GM12878 (cell line): ENCODE results near the gene CREBRF. TPM values are rescaled to one million over a fixed set of nuclear protein-coding genes. Genes with fewer than 3 reads are reported as not detected.

Experiments
- CUX1 ChIP-seq: IDR thresholded peaks from 2 replicates; pipeline ENCODE4 v1.6.1; 2012; ENCODE audit warnings: improper control_type of control experiment, low read depth, low read length; ENCODE audit not compliant: insufficient replicate concordance
- FOXK2 ChIP-seq: fragments of 450-650 bp; IDR thresholded peaks from 2 replicates; pipeline ENCODE4 v1.6.1; 2017; ENCODE audit warnings: mild to moderate bottlenecking, moderate library complexity
- MEF2A ChIP-seq: IDR thresholded peaks from 2 replicates; pipeline ENCODE4 v1.6.1; 2011; ENCODE audit warnings: low read depth, mild to moderate bottlenecking, low read length, moderate library complexity; ENCODE audit not compliant: insufficient read depth
- TCF7 ChIP-seq: IDR thresholded peaks from 2 replicates; pipeline ENCODE4 v1.6.1; 2014; ENCODE audit warnings: antibody characterized with exemption, borderline replicate concordance
- polyA plus RNA-seq, 11 experiments: library from polyadenylated mRNA; depleted of rRNA in 4 of 11; unstranded in 6 of 11; stranded (reverse) in 5 of 11; fragments of >200 nt; fragmentation: Nextera tagmentation in 4 of 11; fragmentation: Illumina TruSeq in 1 of 11; extraction: Ambion mirVana in 4 of 11; extraction: Trizol in 1 of 11; gene quantifications; 1 replicate in 1 of 11; 2 replicates in 10 of 11; pipeline versions ENCODE4 v1.2.1 to v1.2.3, GENCODE V29; 2011 to 2016; ENCODE audit warnings: inconsistent platforms in 2 of 11, missing spikeins in 2 of 11, low read depth in 1 of 11
- total RNA-seq, 4 experiments: library from RNA; depleted of rRNA in 3 of 4; stranded (reverse); fragments of >200 nt in 3 of 4; fragmentation: Illumina TruSeq in 1 of 4; extraction: Trizol in 1 of 4; gene quantifications; 2 replicates each; pipeline versions ENCODE4 v1.2.1 to v1.2.3, GENCODE V29; 2013 to 2021
- TF ChIP-seq, protein P1 (sequence below): fragments of 450-650 bp; IDR thresholded peaks from 2 replicates; pipeline ENCODE4 v1.6.1; 2016; ENCODE audit warnings: mild to moderate bottlenecking
- TF ChIP-seq, protein P2 (sequence below): fragments of 450-650 bp; IDR thresholded peaks from 2 replicates; pipeline ENCODE4 v1.6.1; 2017; ENCODE audit warnings: mild to moderate bottlenecking, moderate library complexity
- TF ChIP-seq, protein P3 (sequence below), 3 experiments: IDR thresholded peaks in 2 of 3; conservative IDR thresholded peaks in 1 of 3; 2 replicates each; pipeline ENCODE4 v1.5.1; 2011; ENCODE audit warnings: low read depth in 3 of 3, low read length in 3 of 3, mild to moderate bottlenecking in 3 of 3, control low read depth in 2 of 3, moderate library complexity in 2 of 3, inconsistent platforms in 1 of 3, mixed read lengths in 1 of 3; ENCODE audit not compliant: control insufficient read depth in 2 of 3, insufficient read depth in 1 of 3; ENCODE audit errors: extremely low read depth in 1 of 3
- TF ChIP-seq, protein P4 (sequence below): fragments of 150-350 bp; IDR thresholded peaks from 2 replicates; pipeline ENCODE4 v1.6.1; 2016; ENCODE audit warnings: low read depth, low read length
- TF ChIP-seq, protein P5 (sequence below): IDR thresholded peaks from 2 replicates; pipeline ENCODE4 v1.6.1; 2012; ENCODE audit warnings: low read depth, low read length, improper control_type of control experiment

The CREBRF gene
- total and polyA plus RNA-seq, 10 of the 15 experiments (the other 5 are each of a cell fraction or from before 2014, with no cell fraction given), result 1.2 to 12.7 (median 3.9) TPM

- TF ChIP-seq CUX1, result no peak
- TF ChIP-seq, protein P1, sequence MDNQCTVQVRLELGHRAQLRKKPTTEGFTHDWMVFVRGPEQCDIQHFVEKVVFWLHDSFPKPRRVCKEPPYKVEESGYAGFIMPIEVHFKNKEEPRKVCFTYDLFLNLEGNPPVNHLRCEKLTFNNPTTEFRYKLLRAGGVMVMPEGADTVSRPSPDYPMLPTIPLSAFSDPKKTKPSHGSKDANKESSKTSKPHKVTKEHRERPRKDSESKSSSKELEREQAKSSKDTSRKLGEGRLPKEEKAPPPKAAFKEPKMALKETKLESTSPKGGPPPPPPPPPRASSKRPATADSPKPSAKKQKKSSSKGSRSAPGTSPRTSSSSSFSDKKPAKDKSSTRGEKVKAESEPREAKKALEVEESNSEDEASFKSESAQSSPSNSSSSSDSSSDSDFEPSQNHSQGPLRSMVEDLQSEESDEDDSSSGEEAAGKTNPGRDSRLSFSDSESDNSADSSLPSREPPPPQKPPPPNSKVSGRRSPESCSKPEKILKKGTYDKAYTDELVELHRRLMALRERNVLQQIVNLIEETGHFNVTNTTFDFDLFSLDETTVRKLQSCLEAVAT, result 0 out of 2 replicates have a peak, but pooled peaks have one; percentile 9
- peak; percentile 67 for TF ChIP-seq FOXK2
- no peak for TF ChIP-seq TCF7
- TF ChIP-seq, protein P2, sequence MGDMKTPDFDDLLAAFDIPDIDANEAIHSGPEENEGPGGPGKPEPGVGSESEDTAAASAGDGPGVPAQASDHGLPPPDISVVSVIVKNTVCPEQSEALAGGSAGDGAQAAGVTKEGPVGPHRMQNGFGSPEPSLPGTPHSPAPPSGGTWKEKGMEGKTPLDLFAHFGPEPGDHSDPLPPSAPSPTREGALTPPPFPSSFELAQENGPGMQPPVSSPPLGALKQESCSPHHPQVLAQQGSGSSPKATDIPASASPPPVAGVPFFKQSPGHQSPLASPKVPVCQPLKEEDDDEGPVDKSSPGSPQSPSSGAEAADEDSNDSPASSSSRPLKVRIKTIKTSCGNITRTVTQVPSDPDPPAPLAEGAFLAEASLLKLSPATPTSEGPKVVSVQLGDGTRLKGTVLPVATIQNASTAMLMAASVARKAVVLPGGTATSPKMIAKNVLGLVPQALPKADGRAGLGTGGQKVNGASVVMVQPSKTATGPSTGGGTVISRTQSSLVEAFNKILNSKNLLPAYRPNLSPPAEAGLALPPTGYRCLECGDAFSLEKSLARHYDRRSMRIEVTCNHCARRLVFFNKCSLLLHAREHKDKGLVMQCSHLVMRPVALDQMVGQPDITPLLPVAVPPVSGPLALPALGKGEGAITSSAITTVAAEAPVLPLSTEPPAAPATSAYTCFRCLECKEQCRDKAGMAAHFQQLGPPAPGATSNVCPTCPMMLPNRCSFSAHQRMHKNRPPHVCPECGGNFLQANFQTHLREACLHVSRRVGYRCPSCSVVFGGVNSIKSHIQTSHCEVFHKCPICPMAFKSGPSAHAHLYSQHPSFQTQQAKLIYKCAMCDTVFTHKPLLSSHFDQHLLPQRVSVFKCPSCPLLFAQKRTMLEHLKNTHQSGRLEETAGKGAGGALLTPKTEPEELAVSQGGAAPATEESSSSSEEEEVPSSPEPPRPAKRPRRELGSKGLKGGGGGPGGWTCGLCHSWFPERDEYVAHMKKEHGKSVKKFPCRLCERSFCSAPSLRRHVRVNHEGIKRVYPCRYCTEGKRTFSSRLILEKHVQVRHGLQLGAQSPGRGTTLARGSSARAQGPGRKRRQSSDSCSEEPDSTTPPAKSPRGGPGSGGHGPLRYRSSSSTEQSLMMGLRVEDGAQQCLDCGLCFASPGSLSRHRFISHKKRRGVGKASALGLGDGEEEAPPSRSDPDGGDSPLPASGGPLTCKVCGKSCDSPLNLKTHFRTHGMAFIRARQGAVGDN, result peak; percentile 36; the same call in 1 of the 2 replicates
- TF ChIP-seq, protein P3, sequence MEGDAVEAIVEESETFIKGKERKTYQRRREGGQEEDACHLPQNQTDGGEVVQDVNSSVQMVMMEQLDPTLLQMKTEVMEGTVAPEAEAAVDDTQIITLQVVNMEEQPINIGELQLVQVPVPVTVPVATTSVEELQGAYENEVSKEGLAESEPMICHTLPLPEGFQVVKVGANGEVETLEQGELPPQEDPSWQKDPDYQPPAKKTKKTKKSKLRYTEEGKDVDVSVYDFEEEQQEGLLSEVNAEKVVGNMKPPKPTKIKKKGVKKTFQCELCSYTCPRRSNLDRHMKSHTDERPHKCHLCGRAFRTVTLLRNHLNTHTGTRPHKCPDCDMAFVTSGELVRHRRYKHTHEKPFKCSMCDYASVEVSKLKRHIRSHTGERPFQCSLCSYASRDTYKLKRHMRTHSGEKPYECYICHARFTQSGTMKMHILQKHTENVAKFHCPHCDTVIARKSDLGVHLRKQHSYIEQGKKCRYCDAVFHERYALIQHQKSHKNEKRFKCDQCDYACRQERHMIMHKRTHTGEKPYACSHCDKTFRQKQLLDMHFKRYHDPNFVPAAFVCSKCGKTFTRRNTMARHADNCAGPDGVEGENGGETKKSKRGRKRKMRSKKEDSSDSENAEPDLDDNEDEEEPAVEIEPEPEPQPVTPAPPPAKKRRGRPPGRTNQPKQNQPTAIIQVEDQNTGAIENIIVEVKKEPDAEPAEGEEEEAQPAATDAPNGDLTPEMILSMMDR (IDR thresholded peaks at IDR 0.05 in 2 of 3, conservative IDR thresholded peaks at IDR 0.05 in 1 of 3; ENCODE audit: control insufficient read depth in 2 of 3, extremely low read depth in 1 of 3, insufficient read depth in 1 of 3, low read depth in 3 of 3, low read length in 3 of 3), result no peak
- TF ChIP-seq, protein P4, sequence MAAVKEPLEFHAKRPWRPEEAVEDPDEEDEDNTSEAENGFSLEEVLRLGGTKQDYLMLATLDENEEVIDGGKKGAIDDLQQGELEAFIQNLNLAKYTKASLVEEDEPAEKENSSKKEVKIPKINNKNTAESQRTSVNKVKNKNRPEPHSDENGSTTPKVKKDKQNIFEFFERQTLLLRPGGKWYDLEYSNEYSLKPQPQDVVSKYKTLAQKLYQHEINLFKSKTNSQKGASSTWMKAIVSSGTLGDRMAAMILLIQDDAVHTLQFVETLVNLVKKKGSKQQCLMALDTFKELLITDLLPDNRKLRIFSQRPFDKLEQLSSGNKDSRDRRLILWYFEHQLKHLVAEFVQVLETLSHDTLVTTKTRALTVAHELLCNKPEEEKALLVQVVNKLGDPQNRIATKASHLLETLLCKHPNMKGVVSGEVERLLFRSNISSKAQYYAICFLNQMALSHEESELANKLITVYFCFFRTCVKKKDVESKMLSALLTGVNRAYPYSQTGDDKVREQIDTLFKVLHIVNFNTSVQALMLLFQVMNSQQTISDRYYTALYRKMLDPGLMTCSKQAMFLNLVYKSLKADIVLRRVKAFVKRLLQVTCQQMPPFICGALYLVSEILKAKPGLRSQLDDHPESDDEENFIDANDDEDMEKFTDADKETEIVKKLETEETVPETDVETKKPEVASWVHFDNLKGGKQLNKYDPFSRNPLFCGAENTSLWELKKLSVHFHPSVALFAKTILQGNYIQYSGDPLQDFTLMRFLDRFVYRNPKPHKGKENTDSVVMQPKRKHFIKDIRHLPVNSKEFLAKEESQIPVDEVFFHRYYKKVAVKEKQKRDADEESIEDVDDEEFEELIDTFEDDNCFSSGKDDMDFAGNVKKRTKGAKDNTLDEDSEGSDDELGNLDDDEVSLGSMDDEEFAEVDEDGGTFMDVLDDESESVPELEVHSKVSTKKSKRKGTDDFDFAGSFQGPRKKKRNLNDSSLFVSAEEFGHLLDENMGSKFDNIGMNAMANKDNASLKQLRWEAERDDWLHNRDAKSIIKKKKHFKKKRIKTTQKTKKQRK, result no peak
- TF ChIP-seq, protein P5, sequence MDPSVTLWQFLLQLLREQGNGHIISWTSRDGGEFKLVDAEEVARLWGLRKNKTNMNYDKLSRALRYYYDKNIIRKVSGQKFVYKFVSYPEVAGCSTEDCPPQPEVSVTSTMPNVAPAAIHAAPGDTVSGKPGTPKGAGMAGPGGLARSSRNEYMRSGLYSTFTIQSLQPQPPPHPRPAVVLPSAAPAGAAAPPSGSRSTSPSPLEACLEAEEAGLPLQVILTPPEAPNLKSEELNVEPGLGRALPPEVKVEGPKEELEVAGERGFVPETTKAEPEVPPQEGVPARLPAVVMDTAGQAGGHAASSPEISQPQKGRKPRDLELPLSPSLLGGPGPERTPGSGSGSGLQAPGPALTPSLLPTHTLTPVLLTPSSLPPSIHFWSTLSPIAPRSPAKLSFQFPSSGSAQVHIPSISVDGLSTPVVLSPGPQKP, result 0 out of 2 replicates have a peak, but pooled peaks have one; percentile 34
- TF ChIP-seq MEF2A, result no peak
Observed at GRCh38 chr5:173055983-173056782, at the start of gene CREBRF (continued).
